K562 (cell line): ENCODE data around the gene CCDC74B.
"Not testable (repeated sequence)": the region's sequence is repeated elsewhere in the genome, so short reads cannot be mapped to it uniquely, and the experiment has no call there.

Experiments used
- FOSL1 ChIP-seq: fragments of 200-800 bp; sonication (Bioruptor generic); conservative IDR thresholded peaks from 2 replicates; pipeline ENCODE4 v1.6.1; 2016; ENCODE audit warnings: missing genetic modification characterization, missing compliant biosample characterization
- GTF2A2 ChIP-seq: IDR thresholded peaks from 2 replicates; pipeline ENCODE4 v1.6.1; 2016; ENCODE audit warnings: mild to moderate bottlenecking, missing genetic modification characterization, missing compliant biosample characterization
- KAT2B ChIP-seq: IDR thresholded peaks from one replicate; pipeline ENCODE4 v1.6.1; 2012; ENCODE audit warnings: low read depth, mild to moderate bottlenecking, control low read depth, inconsistent platforms, low read length, moderate library complexity
- RBFOX2 ChIP-seq: fragments of 200-400 bp; formaldehyde crosslinking; IDR thresholded peaks from 2 replicates; pipeline ENCODE4 v1.6.1; 2017; ENCODE audit warnings: low read depth, mild to moderate bottlenecking, low read length, moderate library complexity
- ZNF584 ChIP-seq: fragments of 200-800 bp; sonication (Bioruptor generic); IDR thresholded peaks from 2 replicates; pipeline ENCODE4 v1.6.1; 2016; ENCODE audit warnings: low read depth, mild to moderate bottlenecking, missing genetic modification characterization, missing compliant biosample characterization
- TF ChIP-seq, protein P1 (sequence below), 3 experiments: IDR thresholded peaks in 2 of 3; conservative IDR thresholded peaks in 1 of 3; 2 replicates each; pipeline ENCODE4 v1.5.1; 2011 to 2012; ENCODE audit warnings: low read length in 3 of 3, mild to moderate bottlenecking in 3 of 3, control low read depth in 2 of 3, improper control_type of control experiment in 1 of 3, inconsistent platforms in 1 of 3, low read depth in 1 of 3, mixed read lengths in 1 of 3, moderate library complexity in 1 of 3; ENCODE audit not compliant: insufficient read depth in 2 of 3

DNA sequence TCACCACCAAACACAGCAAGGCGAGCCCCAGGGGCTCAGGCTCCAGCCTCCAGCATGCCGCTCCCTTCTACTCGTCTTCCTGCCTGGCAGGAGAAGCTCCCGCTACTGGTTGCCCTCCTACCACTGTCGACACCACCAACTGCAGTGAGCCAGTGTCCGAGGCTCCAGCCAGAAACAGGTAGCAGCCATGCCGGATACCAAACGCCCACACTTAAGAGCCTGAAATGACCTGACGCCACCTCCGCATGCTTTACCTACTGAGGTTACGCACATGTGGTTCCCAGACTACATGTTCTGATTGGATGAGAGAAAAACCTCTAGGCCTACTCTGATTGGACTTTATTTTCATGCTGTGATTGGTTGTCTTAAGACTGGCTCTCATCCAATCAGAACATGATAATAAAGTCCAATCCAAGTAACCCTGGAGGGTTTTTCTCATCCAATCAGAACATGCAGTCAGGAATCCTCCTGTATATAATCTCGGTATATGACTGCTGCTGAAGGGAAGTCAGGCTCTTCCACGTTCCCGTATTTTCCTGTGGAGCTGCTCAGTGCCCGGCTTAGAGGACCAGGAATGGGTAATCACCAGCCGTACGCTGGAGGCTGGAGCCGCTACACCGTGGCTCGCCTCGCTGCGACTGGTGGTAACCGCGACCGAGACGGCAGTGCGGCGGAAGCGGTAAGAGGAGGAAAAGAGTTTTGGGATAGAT lies 15.6 kb downstream of the CCDC74B start, which contains the start of gene POTEF:
- not testable (repeated sequence) for TF ChIP-seq KAT2B; ZNF584 (CRISPR knock-in tag); GTF2A2 (tag); FOSL1 (tag); RBFOX2
- TF ChIP-seq, protein P1, sequence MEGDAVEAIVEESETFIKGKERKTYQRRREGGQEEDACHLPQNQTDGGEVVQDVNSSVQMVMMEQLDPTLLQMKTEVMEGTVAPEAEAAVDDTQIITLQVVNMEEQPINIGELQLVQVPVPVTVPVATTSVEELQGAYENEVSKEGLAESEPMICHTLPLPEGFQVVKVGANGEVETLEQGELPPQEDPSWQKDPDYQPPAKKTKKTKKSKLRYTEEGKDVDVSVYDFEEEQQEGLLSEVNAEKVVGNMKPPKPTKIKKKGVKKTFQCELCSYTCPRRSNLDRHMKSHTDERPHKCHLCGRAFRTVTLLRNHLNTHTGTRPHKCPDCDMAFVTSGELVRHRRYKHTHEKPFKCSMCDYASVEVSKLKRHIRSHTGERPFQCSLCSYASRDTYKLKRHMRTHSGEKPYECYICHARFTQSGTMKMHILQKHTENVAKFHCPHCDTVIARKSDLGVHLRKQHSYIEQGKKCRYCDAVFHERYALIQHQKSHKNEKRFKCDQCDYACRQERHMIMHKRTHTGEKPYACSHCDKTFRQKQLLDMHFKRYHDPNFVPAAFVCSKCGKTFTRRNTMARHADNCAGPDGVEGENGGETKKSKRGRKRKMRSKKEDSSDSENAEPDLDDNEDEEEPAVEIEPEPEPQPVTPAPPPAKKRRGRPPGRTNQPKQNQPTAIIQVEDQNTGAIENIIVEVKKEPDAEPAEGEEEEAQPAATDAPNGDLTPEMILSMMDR (IDR thresholded peaks at IDR 0.05 in 2 of 3, conservative IDR thresholded peaks at IDR 0.05 in 1 of 3; ENCODE audit: insufficient read depth in 2 of 3, low read depth in 1 of 3, low read length in 3 of 3), result not testable (repeated sequence)
